Mesenchymal stem cell (in vitro differentiated cells and primary cell): ENCODE results near the gene RNF166.

ENCODE experiments used
- DNase-seq: peaks from one replicate; pipeline ENCODE4 v3.0.0-alpha.2; 2013
- H2AFZ ChIP-seq: one replicate; pipeline ENCODE4 v1.6.1; 2013; ENCODE audit warnings: low read depth, mild to moderate bottlenecking, control low read depth, inconsistent platforms, low read length, moderate library complexity
- H2AK5ac ChIP-seq: 2 replicates; pipeline ENCODE4 v1.6.1; 2013; ENCODE audit warnings: low read length, moderate library complexity, mild to moderate bottlenecking, inconsistent platforms; ENCODE audit not compliant: severe bottlenecking
- H2BK120ac ChIP-seq: one replicate; pipeline ENCODE4 v1.6.1; 2013; ENCODE audit warnings: low read depth, mild to moderate bottlenecking, inconsistent platforms, low read length, moderate library complexity
- H2BK12ac ChIP-seq, 2 experiments: one replicate each; pipeline ENCODE4 v1.6.1; 2013; ENCODE audit warnings: inconsistent platforms in 2 of 2, low read length in 2 of 2, mild to moderate bottlenecking in 2 of 2, moderate library complexity in 2 of 2, control low read depth in 1 of 2
- H2BK15ac ChIP-seq: one replicate; pipeline ENCODE4 v1.6.1; 2013; ENCODE audit warnings: mild to moderate bottlenecking, low read depth, inconsistent platforms; ENCODE audit not compliant: poor library complexity, severe bottlenecking
- H2BK5ac ChIP-seq: 2 replicates; pipeline ENCODE4 v1.6.1; 2013; ENCODE audit warnings: low read depth, mild to moderate bottlenecking, low read length, control low read depth, inconsistent platforms; ENCODE audit not compliant: poor library complexity, severe bottlenecking
- H3K14ac ChIP-seq, 2 experiments: one replicate each; pipeline ENCODE4 v1.6.1; 2013; ENCODE audit warnings: inconsistent platforms in 2 of 2, low read length in 2 of 2, control low read depth in 1 of 2, mild to moderate bottlenecking in 1 of 2, moderate library complexity in 1 of 2
- H3K18ac ChIP-seq, 2 experiments: one replicate each; pipeline ENCODE4 v1.6.1; 2013; ENCODE audit warnings: inconsistent platforms in 2 of 2, low read length in 2 of 2, control low read depth in 1 of 2, low read depth in 1 of 2, mild to moderate bottlenecking in 1 of 2
- H3K23ac ChIP-seq, 2 experiments: one replicate each; pipeline ENCODE4 v1.6.1; 2013; ENCODE audit warnings: inconsistent platforms in 2 of 2, low read length in 2 of 2, mild to moderate bottlenecking in 2 of 2, moderate library complexity in 2 of 2, control low read depth in 1 of 2
- H3K27ac ChIP-seq: 2 replicates; pipeline ENCODE4 v1.5.1; 2013; ENCODE audit warnings: mild to moderate bottlenecking, moderate library complexity, low read length, control low read depth, inconsistent platforms; ENCODE audit not compliant: poor library complexity, severe bottlenecking
- H3K27me3 ChIP-seq, 2 experiments: 2 replicates each; pipeline versions ENCODE4 v1.6.1 to v1.7.0; 2013; ENCODE audit warnings: low read length in 2 of 2, mild to moderate bottlenecking in 2 of 2, moderate library complexity in 2 of 2, control low read depth in 1 of 2, inconsistent platforms in 1 of 2; ENCODE audit not compliant: control insufficient read depth in 1 of 2, insufficient read depth in 1 of 2
- H3K36me3 ChIP-seq, 2 experiments: 2 replicates each; pipeline versions ENCODE4 v1.6.1 to v1.7.0; 2013; ENCODE audit warnings: low read length in 2 of 2, control low read depth in 1 of 2, inconsistent platforms in 1 of 2, low read depth in 1 of 2, mild to moderate bottlenecking in 1 of 2; ENCODE audit not compliant: insufficient read depth in 2 of 2, control insufficient read depth in 1 of 2
- H3K4ac ChIP-seq, 2 experiments: one replicate each; pipeline ENCODE4 v1.6.1; 2013; ENCODE audit warnings: inconsistent platforms in 2 of 2, low read length in 2 of 2, mild to moderate bottlenecking in 2 of 2, moderate library complexity in 2 of 2, control low read depth in 1 of 2, low read depth in 1 of 2
- H3K4me1 ChIP-seq: 2 replicates; pipeline ENCODE4 v1.6.1; 2013; ENCODE audit warnings: low read depth, low read length, control low read depth; ENCODE audit not compliant: control insufficient read depth, insufficient read depth
- H3K4me2 ChIP-seq: 2 replicates; pipeline ENCODE4 v1.6.1; 2013; ENCODE audit warnings: low read length, mild to moderate bottlenecking, inconsistent platforms; ENCODE audit not compliant: poor library complexity, severe bottlenecking
- H3K4me3 ChIP-seq, 2 experiments: 2 replicates each; pipeline versions ENCODE4 v1.5.1 to v1.7.0; 2013; ENCODE audit warnings: low read length in 2 of 2, mild to moderate bottlenecking in 2 of 2, control low read depth in 1 of 2, low read depth in 1 of 2; ENCODE audit not compliant: insufficient read depth in 1 of 2
- H3K79me1 ChIP-seq: replicated peaks from 2 replicates; pipeline ENCODE4 v1.6.1; 2013; ENCODE audit warnings: mild to moderate bottlenecking, control low read depth, low read length, inconsistent platforms; ENCODE audit not compliant: poor library complexity, severe bottlenecking
- H3K9ac ChIP-seq: 2 replicates; pipeline ENCODE4 v1.7.0; 2013; ENCODE audit warnings: mild to moderate bottlenecking, low read length, moderate library complexity
- H3K9me3 ChIP-seq: 2 replicates; pipeline ENCODE4 v1.7.0; 2013; ENCODE audit warnings: mild to moderate bottlenecking, low read length; ENCODE audit not compliant: control insufficient read depth
- H4K8ac ChIP-seq: one replicate; pipeline ENCODE4 v1.6.1; 2013; ENCODE audit warnings: inconsistent platforms, mild to moderate bottlenecking, low read length, moderate library complexity
- H4K91ac ChIP-seq: one replicate; pipeline ENCODE4 v1.6.1; 2013; ENCODE audit warnings: mild to moderate bottlenecking, low read length, inconsistent platforms
- WGBS: methylation state at CpG from one replicate; pipeline ENCODE4 v1.1.7; 2013; ENCODE audit warnings: mixed read lengths; 5-methylcytosine and 5-hydroxymethylcytosine counted together

RNF166 gene

DNA sequence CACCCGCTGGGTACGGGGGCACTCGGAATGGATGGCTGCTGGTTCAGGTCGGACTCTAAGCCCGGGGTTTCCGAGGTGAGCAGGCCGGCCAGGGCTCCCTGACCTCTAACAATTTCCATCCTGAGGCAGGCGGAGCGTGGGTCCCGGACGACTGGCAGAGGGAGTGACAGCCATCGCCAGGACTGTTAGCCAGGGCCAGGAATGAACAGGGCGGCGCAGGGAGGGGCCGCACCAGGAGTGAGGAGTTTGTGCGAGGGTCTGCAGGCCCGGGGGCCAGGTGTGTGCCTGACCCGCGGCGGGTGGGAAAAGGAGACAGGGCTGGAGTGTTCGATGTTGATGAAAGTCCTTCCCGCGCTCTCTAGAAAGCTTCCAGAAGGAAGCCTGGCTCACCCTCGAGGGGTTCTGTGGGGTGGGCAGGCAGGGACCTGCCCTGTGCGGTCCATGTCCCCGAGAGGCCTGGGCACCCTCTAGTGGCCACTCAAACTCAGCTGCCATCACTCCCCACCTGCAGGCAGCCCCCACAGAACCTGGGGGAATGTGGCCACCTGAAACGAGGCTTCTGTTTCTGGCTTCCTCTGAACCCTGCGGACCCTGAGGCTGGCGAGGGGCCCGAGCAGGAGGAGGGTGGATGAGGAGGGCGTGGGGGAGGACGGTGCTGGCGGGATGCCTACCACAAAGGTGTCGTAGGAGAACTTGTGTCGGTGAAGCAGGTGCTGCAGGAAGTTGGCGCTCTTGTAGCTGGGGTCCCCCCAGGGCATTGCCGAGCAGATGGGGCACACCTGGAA is 8.2 kb downstream of the RNF166 start:
- H2BK15ac ChIP-seq: no peak overlapping the region
- no peak overlapping the region for H3K18ac ChIP-seq
- no peak overlapping the region for H2AFZ ChIP-seq
- H2BK12ac ChIP-seq: no peak overlapping the region
- 93% methylated on average over 32 of the region's 37 CpGs for WGBS
- no peak overlapping the region for H3K4me2 ChIP-seq
- no peak overlapping the region for H3K14ac ChIP-seq
- no peak overlapping the region for H4K91ac ChIP-seq
- DNase-seq: no peak
- H3K23ac ChIP-seq: no peak overlapping the region
- H3K4me3 ChIP-seq: no peak overlapping the region
- H3K36me3 ChIP-seq: peaks cover 24 to 61% of the 10 kb centered on the region in 2 experiments
- no peaks in the 10 kb centered on the region for H3K9me3 ChIP-seq
- H2AK5ac ChIP-seq: no peak overlapping the region
- H3K79me1 ChIP-seq: peaks cover 17% of the 10 kb centered on the region
- no peak overlapping the region for H3K27ac ChIP-seq
- H3K9ac ChIP-seq: no peak overlapping the region
- no peak overlapping the region for H4K8ac ChIP-seq
- no peak overlapping the region for H2BK5ac ChIP-seq
- no peak overlapping the region for H2BK120ac ChIP-seq
- peaks cover 0 to 7% of the 10 kb centered on the region in 2 experiments for H3K27me3 ChIP-seq
- H3K4ac ChIP-seq: no peak overlapping the region
- H3K4me1 ChIP-seq: peaks cover 17% of the 10 kb centered on the region

DNA sequence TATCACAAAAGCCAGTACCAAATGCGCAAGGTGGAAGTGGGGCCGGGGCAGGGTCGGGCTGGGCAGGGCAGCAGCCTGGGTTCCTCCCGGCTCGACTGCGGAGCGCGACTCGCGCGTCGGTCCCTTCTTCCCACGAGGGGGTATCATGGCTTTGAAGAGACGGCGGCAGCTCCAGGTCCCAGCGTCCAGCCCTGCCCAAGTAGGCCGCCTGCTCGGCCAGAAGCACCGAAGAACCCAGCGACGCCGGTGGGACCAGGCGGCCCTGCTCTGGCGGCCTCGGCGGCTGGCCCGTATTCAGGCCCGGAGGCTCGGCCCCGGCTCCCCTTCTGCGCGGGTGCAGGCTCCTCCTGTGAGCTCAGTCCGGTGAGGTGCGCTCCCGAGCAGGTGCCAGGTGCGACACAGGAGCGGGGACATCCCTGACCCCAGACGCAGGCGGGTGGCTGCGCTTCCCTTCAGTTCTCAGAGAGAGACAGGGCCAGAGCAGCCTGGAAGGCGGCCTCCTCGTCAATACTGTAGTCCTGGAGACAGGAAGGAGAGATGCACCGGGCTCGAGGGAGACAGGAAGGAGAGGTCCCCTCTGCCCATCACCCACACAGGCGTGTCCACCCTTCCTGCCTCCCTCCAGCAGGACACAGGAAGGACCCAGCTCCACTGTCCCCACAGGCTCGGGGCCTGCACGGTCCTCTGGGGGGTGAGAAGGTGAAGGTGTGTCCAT is 8.9 kb downstream of the RNF166 start:
- no peak overlapping the region for H2BK5ac ChIP-seq
- WGBS: 92% methylated on average over 44 of the region's 47 CpGs

DNA sequence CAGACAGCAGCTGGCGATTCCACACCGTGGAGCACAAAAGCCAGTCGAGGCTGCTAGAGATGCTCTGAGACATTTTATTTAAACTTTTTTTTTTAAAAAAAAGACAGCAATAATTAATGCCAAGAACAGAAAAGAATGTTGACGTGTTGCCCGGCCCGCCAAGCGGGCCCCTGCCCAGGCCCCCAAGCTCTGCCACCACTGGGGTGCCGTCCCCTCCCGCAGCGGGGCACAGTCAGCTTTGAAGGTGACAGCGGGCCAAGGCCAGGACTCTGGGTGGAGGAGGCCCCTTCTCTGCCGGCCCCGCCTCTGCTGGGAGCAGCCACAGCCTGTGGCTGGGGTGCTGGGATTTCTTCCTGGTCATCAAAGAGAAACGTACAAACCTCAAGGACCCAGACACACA is 9.8 kb downstream of the RNF166 start:
- Histone ChIP-seq H2AFZ (no peak overlapping the region), H2BK12ac (no peak overlapping the region), H3K27ac (no peak overlapping the region), H4K91ac (no peak overlapping the region), H3K23ac (no peak overlapping the region), H4K8ac (no peak overlapping the region), H2BK120ac (no peak overlapping the region), H2BK5ac (no peak overlapping the region), H2BK15ac (no peak overlapping the region), H3K18ac (no peak overlapping the region), H3K9ac (no peak overlapping the region), H3K36me3 (peaks cover 24 to 50% of the 10 kb centered on the region in 2 experiments), H3K4me3 (no peak overlapping the region), H3K27me3 (peaks cover 0 to 16% of the 10 kb centered on the region in 2 experiments), H3K79me1 (peaks cover 5% of the 10 kb centered on the region), H3K4ac (no peak overlapping the region), H3K4me2 (no peak overlapping the region), H3K9me3 (no peaks in the 10 kb centered on the region), H3K14ac (no peak overlapping the region), H2AK5ac (no peak overlapping the region), H3K4me1 (peaks cover 13% of the 10 kb centered on the region)
- DNase-seq: no peak
- WGBS: 94% methylated on average over 11 of the region's 14 CpGs

More for the DNA sequence above, 8.9 kb downstream of the RNF166 start:
- Histone ChIP-seq H3K4ac (no peak overlapping the region), H2BK120ac (no peak overlapping the region), H3K4me2 (no peak overlapping the region), H4K8ac (no peak overlapping the region), H2BK15ac (no peak overlapping the region), H3K9ac (no peak overlapping the region), H3K23ac (no peak overlapping the region), H3K9me3 (no peaks in the 10 kb centered on the region), H2BK12ac (no peak overlapping the region), H2AK5ac (no peak overlapping the region), H3K79me1 (peaks cover 11% of the 10 kb centered on the region), H4K91ac (no peak overlapping the region), H3K27me3 (peaks cover 0 to 13% of the 10 kb centered on the region in 2 experiments), H3K4me3 (no peak overlapping the region), H3K36me3 (peaks cover 24 to 54% of the 10 kb centered on the region in 2 experiments), H3K18ac (no peak overlapping the region), H3K14ac (no peak overlapping the region), H3K4me1 (peaks cover 17% of the 10 kb centered on the region), H2AFZ (no peak overlapping the region), H3K27ac (no peak overlapping the region)
- DNase-seq: no peak

DNA sequence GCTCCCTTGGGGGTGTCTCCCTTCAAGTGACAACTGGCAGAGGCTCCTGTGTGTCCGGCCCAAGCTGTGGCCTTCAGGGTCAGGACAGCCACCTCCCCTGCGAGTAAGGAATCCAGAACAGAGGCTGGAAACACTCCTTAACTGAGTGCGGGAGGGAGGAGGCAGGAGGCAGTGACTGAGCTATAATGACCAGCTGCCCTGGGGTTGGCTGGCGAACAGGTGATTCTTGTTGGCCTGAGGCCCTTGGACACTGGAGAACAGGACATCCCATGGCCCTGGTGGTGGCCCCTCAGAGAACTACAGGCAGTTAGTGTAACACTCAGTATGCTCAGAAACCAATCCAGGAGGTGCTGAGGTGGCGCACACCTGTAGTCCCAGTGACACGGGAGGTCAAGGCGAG is 10.5 kb downstream of the RNF166 start:
- H3K27ac ChIP-seq: no peak overlapping the region
- H2AFZ ChIP-seq: no peak overlapping the region
- no peak overlapping the region for H2BK120ac ChIP-seq
- no peak overlapping the region for H4K8ac ChIP-seq
- no peaks in the 10 kb centered on the region for H3K9me3 ChIP-seq
- H3K18ac ChIP-seq: no peak overlapping the region
- no peak overlapping the region for H3K14ac ChIP-seq
- 96% methylated on average over 7 of the region's 7 CpGs for whole genome bisulfite sequencing
- H3K27me3 ChIP-seq: peaks cover 4 to 22% of the 10 kb centered on the region in 2 experiments
- no peak overlapping the region for H3K4me2 ChIP-seq
- H2BK15ac ChIP-seq: no peak overlapping the region
- peaks cover 24 to 52% of the 10 kb centered on the region in 2 experiments for H3K36me3 ChIP-seq
- H3K9ac ChIP-seq: no peak overlapping the region
- H3K79me1 ChIP-seq: peaks cover 2% of the 10 kb centered on the region
- H2BK5ac ChIP-seq: no peak overlapping the region
- H2AK5ac ChIP-seq: no peak overlapping the region
- H3K4me1 ChIP-seq: peaks cover 8% of the 10 kb centered on the region
- H4K91ac ChIP-seq: no peak overlapping the region
- H3K23ac ChIP-seq: no peak overlapping the region
- DNase-seq: no peak
- H3K4me3 ChIP-seq: no peak overlapping the region
- H3K4ac ChIP-seq: peak overlapping the region in 1 of 2 experiments; percentile 0
- no peak overlapping the region for H2BK12ac ChIP-seq
